IMR-90 (cell line): ENCODE results near the gene LRP6. TPM values are rescaled to one million over a fixed set of nuclear protein-coding genes. Genes with fewer than 3 reads are reported as not detected.
A peak's percentile ranks its signal among the peaks of the same experiment; 100 is the strongest.

Experiments
- ATAC-seq: fragments of 200-7000 bp; cut with Tn5 transposase; 2 replicates; pipeline ENCODE4 v1.9.1; 2020; ENCODE audit warnings: low read depth, mild to moderate bottlenecking, moderate library complexity
- BruUV-seq: library from RNA; stranded (reverse); fragments of 400-500 nt; replicated peaks from 2 replicates; lab custom pipeline; 2021; lab: Mats Ljungman, UMichigan
- CTCF ChIA-PET: fragments of 300-600 bp; formaldehyde crosslinking; extraction: SDS; loops from one replicate; lab custom pipeline; 2021; ENCODE audit warnings: antibody characterized with exemption; lab: Yijun Ruan, JAX
- POLR2A ChIA-PET: fragments of 300-600 bp; sonication (Branson Sonifier 250); formaldehyde crosslinking; loops from one replicate; lab custom pipeline; 2022; ENCODE audit warnings: antibody characterized with exemption; ENCODE audit not compliant: unreplicated experiment; lab: Charles Lee
- DNase-seq: peaks from one replicate; pipeline ENCODE4 v3.0.0; 2013
- H2AFZ ChIP-seq: replicated peaks from 2 replicates; pipeline ENCODE3; 2013; ENCODE audit warnings: low read length, mild to moderate bottlenecking; ENCODE audit not compliant: poor library complexity
- H2AK5ac ChIP-seq: 2 replicates; pipeline ENCODE4 v1.6.1; 2013; ENCODE audit warnings: low read depth, low read length, inconsistent platforms
- H2AK9ac ChIP-seq: replicated peaks from 2 replicates; pipeline ENCODE3; 2013; ENCODE audit warnings: mild to moderate bottlenecking, low read depth, low read length, moderate library complexity; ENCODE audit not compliant: poor library complexity
- H2BK120ac ChIP-seq: 2 replicates; pipeline ENCODE4 v1.6.1; 2013; ENCODE audit warnings: low read depth, low read length, inconsistent platforms
- H2BK15ac ChIP-seq: 3 replicates; pipeline ENCODE4 v1.6.1; 2013; ENCODE audit warnings: low read depth, low read length, inconsistent platforms
- H2BK20ac ChIP-seq: 2 replicates; pipeline ENCODE4 v1.6.1; 2013; ENCODE audit warnings: low read depth, mild to moderate bottlenecking, inconsistent platforms, low read length, moderate library complexity
- H2BK5ac ChIP-seq: 2 replicates; pipeline ENCODE4 v1.6.1; 2013; ENCODE audit warnings: mild to moderate bottlenecking, low read depth, low read length, inconsistent platforms; ENCODE audit not compliant: poor library complexity, severe bottlenecking
- H3K14ac ChIP-seq: replicated peaks from 2 replicates; pipeline ENCODE4 v1.6.1; 2013; ENCODE audit warnings: low read depth, low read length, inconsistent platforms
- H3K18ac ChIP-seq: 2 replicates; pipeline ENCODE4 v1.6.1; 2013; ENCODE audit warnings: low read depth, low read length, control low read depth
- H3K23ac ChIP-seq: 2 replicates; pipeline ENCODE4 v1.6.1; 2013; ENCODE audit warnings: low read depth, low read length, inconsistent platforms
- H3K27ac ChIP-seq: 2 replicates; pipeline ENCODE4 v1.5.1; 2013; ENCODE audit warnings: mild to moderate bottlenecking, control low read depth, low read length; ENCODE audit not compliant: insufficient read depth
- H3K27me3 ChIP-seq: 2 replicates; pipeline ENCODE4 v1.6.1; 2013; ENCODE audit warnings: low read length; ENCODE audit not compliant: control insufficient read depth, insufficient read depth
- H3K36me3 ChIP-seq: 2 replicates; pipeline ENCODE4 v1.6.1; 2013; ENCODE audit warnings: low read length, mixed read lengths; ENCODE audit not compliant: control insufficient read depth, insufficient read depth
- H3K4ac ChIP-seq: 2 replicates; pipeline ENCODE4 v1.6.1; 2013; ENCODE audit warnings: low read depth, low read length, inconsistent platforms
- H3K4me1 ChIP-seq: 2 replicates; pipeline ENCODE4 v1.6.1; 2013; ENCODE audit warnings: low read length, mixed read lengths; ENCODE audit not compliant: control insufficient read depth, insufficient read depth
- H3K4me2 ChIP-seq: 2 replicates; pipeline ENCODE4 v1.6.1; 2013; ENCODE audit warnings: low read depth, mild to moderate bottlenecking, control low read depth, low read length, moderate library complexity
- H3K4me3 ChIP-seq: 2 replicates; pipeline ENCODE4 v1.5.1; 2013; ENCODE audit warnings: low read depth, mild to moderate bottlenecking, control low read depth, low read length, moderate library complexity; ENCODE audit not compliant: insufficient read depth
- H3K56ac ChIP-seq: 2 replicates; pipeline ENCODE4 v1.6.1; 2013; ENCODE audit warnings: low read length, inconsistent platforms; ENCODE audit not compliant: insufficient read depth; ENCODE audit errors: extremely low read depth
- H3K79me1 ChIP-seq, 2 experiments: 2 replicates each; pipeline ENCODE4 v1.6.1; 2013; ENCODE audit warnings: low read length in 2 of 2, inconsistent platforms in 1 of 2, low read depth in 1 of 2
- H3K9ac ChIP-seq: 2 replicates; pipeline ENCODE4 v1.6.1; 2013; ENCODE audit warnings: low read depth, low read length, control low read depth
- H3K9me1 ChIP-seq: 2 replicates; pipeline ENCODE4 v1.6.1; 2013; ENCODE audit warnings: low read length, inconsistent platforms; ENCODE audit not compliant: insufficient read depth
- H3K9me3 ChIP-seq: 2 replicates; pipeline ENCODE4 v1.6.1; 2013; ENCODE audit warnings: low read length; ENCODE audit not compliant: control insufficient read depth, insufficient read depth
- H4K20me1 ChIP-seq: 2 replicates; pipeline ENCODE4 v1.6.1; 2013; ENCODE audit warnings: low read length, inconsistent platforms; ENCODE audit not compliant: insufficient read depth
- H4K5ac ChIP-seq: 2 replicates; pipeline ENCODE4 v1.6.1; 2013; ENCODE audit warnings: mild to moderate bottlenecking, low read depth, low read length, control low read depth
- H4K8ac ChIP-seq, 2 experiments: 2 replicates each; pipeline ENCODE4 v1.6.1; 2013; ENCODE audit warnings: low read depth in 2 of 2, low read length in 2 of 2, control low read depth in 1 of 2, inconsistent platforms in 1 of 2
- H4K91ac ChIP-seq: 2 replicates; pipeline ENCODE4 v1.6.1; 2013; ENCODE audit warnings: low read depth, low read length, inconsistent platforms; ENCODE audit not compliant: insufficient read depth
- CEBPB ChIP-seq: IDR thresholded peaks from 2 replicates; pipeline ENCODE4 v1.6.1; 2012; ENCODE audit warnings: low read depth, low read length, improper control_type of control experiment
- SMC3 ChIP-seq: fragments of 150-350 bp; IDR thresholded peaks from 2 replicates; pipeline ENCODE4 v1.6.1; 2016; ENCODE audit warnings: low read depth, mild to moderate bottlenecking, antibody characterized with exemption, low read length, moderate library complexity
- WGBS, 2 experiments: methylation state at CpG; one replicate each; pipeline versions ENCODE4 v1.1.5 to v1.1.7; 2013; ENCODE audit warnings: missing lambda C conversion rate in 2 of 2; ENCODE audit not compliant: insufficient read length in 1 of 2; ENCODE audit errors: extremely low coverage in 2 of 2; 5-methylcytosine and 5-hydroxymethylcytosine counted together
- dilution Hi-C: fragments of 300-500 bp; cut with HindIII; formaldehyde crosslinking; loops from one replicate; pipeline ENCODE4 v1.14.3; 2018; ENCODE audit warnings: low sequenced_read_pairs; ENCODE audit not compliant: unreplicated experiment
- in situ Hi-C: fragments of 300-500 bp; cut with MboI; formaldehyde crosslinking; loops from 3 replicates; pipeline ENCODE4 v1.14.3; 2019; ENCODE audit warnings: low sequenced_read_pairs, inconsistent platforms, mixed read lengths
- intact Hi-C: fragments of 100-400 bp; cut with micrococcal nuclease; formaldehyde crosslinking; loops from 2 replicates; pipeline ENCODE4 v1.10.0; 2022
- polyA plus RNA-seq, 3 experiments: library from polyadenylated mRNA; depleted of rRNA; stranded (reverse); fragments of >200 nt; gene quantifications; 2 replicates each; pipeline ENCODE4 v1.2.3, GENCODE V29; 2012; ENCODE audit warnings: low replicate concordance in 1 of 3
- total RNA-seq: library from RNA; depleted of rRNA; stranded (reverse); fragments of >200 nt; gene quantifications from 2 replicates; pipeline ENCODE4 v1.2.3, GENCODE V29; 2012

The LRP6 gene
- total and polyA plus RNA-seq, 2 of the 4 experiments (the other 2 are of a cell fraction), result 14.2 to 32.1 TPM

- TF ChIP-seq CEBPB (peak; percentile 78), SMC3 (no peak)
- Histone ChIP-seq H3K4ac (no peak overlapping the region), H4K8ac (no peak overlapping the region), H4K20me1 (no peaks in the 10 kb centered on the region), H3K18ac (no peak overlapping the region), H3K4me1 (no peaks in the 10 kb centered on the region), H3K27ac (no peak overlapping the region), H3K27me3 (no peaks in the 10 kb centered on the region), H2BK5ac (no peak overlapping the region), H3K4me2 (no peak overlapping the region), H2BK15ac (no peak overlapping the region), H3K23ac (no peak overlapping the region), H2AFZ (no peak overlapping the region), H3K9me3 (no peaks in the 10 kb centered on the region), H2AK5ac (no peak overlapping the region), H3K79me1 (peaks cover 0 to 3% of the 10 kb centered on the region in 2 experiments; a peak in 1 of 4 replicates), H3K4me3 (no peak overlapping the region), H2BK120ac (no peak overlapping the region), H2AK9ac (no peak overlapping the region), H3K9me1 (no peaks in the 10 kb centered on the region; the same call in 1 of the 2 replicates), H3K9ac (no peak overlapping the region), H3K14ac (no peak overlapping the region), H4K5ac (no peak overlapping the region), H3K56ac (no peak overlapping the region), H4K91ac (no peak overlapping the region), H3K36me3 (peaks cover 13% of the 10 kb centered on the region), H2BK20ac (no peak overlapping the region)
- intact Hi-C loops (no loop called here), in situ Hi-C loops (no loop called here), dilution Hi-C loops (no loop called here)
- ATAC-seq (no peak), DNase-seq (no peak)
- no TSS peak for BruUV-seq
- 40 to 100% methylated on average over 1 of the region's 5 CpGs for WGBS, 2 experiments
- ChIA-PET POLR2A (no interaction called here), CTCF (no interaction called here)
Observed at GRCh38 chr12:12133785-12134184, 133.1 kb downstream of the LRP6 start.
